HG03432 (cell line): Measurements from ENCODE around the gene NAGLU.
A peak's percentile ranks its signal among the peaks of the same experiment; 100 is the strongest.

ENCODE experiments used
- ATAC-seq: cut with Tn5 transposase; IDR thresholded peaks from one replicate; pipeline ENCODE4 v1.9.1; 2021; ENCODE audit warnings: mild to moderate bottlenecking, moderate library complexity; ENCODE audit not compliant: unreplicated experiment

NAGLU gene

DNA sequence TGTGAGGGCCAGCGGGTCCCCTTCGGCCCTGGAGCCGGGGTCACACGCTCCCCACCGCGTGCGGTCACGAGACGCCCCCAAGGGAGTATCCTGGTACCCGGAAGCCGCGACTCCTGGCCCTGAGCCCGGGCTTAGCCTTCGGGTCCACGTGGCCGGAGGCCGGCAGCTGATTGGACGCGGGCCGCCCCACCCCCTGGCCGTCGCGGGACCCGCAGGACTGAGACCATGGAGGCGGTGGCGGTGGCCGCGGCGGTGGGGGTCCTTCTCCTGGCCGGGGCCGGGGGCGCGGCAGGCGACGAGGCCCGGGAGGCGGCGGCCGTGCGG, at the start of gene NAGLU:
NAGLU (plus strand) TSS at position 194 of the 324 bp plus-strand sequence; CDS start at position 226, 32 bp downstream.
- peak; percentile 80 for ATAC-seq

DNA sequence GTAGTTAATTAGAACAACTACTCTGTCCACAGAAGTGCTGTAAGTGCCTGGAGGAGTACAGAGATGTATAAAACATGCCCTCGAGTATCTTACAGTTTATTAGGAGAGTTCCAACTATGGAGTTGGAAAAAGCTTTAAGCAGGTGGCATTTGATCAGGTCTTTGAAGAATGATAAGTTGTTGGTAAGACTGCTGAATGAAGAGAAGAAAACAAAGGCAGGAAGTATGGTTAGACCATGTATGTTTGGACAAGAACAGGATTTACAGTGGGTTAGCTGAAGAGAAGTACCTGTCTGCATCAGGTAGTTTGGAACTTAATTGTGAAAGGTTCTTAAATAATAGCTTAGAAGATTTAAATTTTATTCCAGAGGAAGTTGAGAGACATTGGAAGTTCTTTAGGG, 48.0 kb upstream of the NAGLU start:
- ATAC-seq: no peak

GRCh38 chr17:42493319-42493718, 42.7 kb upstream of the NAGLU start:
- ATAC-seq: no peak

DNA sequence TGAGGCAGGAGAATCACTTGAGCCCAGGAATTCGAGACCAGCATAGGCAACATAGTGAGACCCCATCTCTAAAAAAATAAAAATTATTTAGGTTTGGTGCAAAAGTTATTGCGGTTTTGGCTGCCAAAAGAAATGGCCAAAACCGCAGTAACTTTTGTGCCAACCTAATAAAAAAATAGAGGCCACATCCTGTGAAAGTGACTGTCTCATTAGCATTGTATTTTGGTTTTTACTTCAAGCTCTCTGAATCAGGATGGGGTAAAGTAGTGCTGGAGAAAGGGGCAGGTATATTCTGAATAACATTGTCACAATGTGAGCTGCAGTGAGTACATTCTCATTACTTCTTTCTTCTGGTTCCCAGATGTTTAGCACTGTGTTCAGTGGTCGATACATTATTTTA, 41.4 kb upstream of the NAGLU start:
- ATAC-seq: no peak

- ATAC-seq: no peak
Observed at GRCh38 chr17:42498828-42499227, 37.2 kb upstream of the NAGLU start.

DNA sequence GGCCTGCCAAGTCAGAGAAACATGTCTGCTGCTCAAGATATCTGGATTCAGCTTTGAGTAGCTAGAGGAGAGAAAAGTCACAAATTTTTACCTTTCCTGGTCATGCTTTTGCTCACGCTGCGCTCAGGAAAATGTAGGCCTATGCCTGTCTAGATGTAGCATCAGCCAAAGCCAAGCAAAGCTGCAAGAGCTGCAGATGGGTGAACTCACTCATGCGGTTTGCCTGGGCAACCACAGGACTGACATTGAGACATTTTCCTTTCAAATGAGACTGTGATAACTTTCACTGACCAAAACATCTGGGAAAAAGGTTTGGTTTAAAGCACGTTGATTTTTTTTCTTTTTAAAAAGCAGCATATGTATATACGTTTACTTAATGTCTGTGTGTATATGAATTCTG, 34.0 kb upstream of the NAGLU start:
- no peak for ATAC-seq

DNA sequence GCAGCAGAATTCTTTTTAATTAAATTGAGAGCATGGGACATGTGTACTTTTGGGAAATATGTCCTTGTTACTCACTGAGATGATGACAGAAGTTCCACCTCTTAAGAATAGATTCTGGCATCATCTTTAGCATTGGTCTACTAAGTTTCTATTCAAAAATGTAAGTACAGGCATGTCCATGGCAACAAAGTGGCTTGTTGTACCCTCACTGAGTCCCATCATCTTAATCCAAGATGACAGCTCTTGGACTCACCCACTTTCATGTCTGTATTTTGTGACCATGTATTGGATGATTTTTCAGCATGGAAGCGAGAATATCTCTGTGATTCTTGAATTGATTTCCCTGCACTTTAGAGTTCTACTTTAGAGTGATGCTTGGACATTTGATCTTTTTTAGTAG, 33.1 kb upstream of the NAGLU start:
- ATAC-seq: no peak

GRCh38 chr17:42507671-42508070, 28.4 kb upstream of the NAGLU start:
- no peak for ATAC-seq

DNA sequence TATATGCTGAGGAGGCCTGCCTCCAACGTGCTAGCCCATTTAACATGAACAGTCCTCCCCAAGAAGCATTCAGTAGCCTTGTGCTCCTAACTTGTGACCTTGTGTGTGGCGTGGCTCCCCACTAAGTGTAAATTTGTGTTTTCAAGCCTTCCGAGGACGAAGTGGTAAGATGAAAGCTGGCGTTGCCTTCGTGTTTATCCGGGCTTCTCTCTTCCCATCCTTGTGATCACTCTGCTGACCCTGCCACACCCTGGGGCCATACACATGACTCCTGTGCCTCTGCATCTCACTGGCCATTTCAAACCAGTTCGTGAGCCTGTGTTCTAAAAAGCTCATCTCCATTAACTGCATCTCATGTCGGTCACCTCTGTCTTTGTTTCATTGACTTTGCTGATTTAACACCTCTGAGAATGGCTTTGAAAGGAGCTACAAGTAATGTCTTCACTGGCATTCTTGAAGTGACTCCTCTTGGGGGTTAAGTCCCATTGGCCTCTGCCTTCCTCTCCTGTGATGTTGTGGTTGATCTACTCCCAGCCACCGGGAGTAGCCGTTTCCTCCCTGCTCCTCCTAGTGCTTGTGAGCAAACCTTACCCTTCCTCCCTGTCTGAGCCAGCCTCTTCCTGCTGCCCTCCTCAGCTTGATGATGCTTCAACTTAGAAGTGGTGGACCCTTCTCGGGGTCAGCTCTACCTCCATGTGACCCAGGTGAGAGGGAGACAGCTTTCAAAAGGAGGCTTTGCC, 27.4 kb upstream of the NAGLU start:
- ATAC-seq: no peak

GRCh38 chr17:42509409-42509808, 26.6 kb upstream of the NAGLU start:
- ATAC-seq: no peak

DNA sequence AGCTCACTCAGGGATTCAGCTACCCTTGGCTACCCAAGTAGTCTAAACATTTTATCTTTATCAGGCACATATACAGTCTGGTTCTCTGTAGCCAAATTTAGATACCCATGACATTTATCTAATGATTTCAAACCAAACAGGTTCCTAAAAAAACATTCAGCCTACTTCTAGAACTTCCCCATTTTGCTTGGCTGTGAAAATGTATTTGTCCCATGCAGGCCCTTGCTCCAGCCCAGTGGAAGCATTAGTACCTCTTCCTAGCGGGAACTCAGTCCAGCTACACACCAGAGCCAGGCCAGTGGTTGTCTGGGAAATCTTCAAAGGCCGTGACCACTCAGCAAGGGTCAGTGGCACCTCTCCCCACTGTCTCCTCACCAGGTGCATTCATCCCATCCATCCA, 26.2 kb upstream of the NAGLU start:
- no peak for ATAC-seq

DNA sequence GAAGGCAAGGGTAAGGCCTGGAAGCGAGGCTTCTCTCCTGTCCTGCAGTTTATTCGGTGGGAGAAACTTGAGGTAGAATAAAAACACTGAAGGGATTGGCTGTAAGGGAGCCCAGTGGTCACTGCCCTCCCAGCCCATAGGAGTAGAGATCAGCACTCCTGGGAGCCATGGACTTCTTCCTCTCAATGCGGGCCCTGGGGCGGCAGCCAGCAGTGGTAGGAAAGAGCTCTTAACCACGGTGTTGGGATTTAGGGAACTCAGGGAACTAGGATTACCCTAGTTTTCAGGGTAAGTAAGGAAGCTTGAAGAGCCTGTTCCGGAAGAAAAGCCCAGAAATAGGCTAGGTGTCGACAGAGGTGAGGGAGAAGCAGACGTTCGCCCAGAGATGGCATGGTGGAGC, 23.8 kb upstream of the NAGLU start:
- ATAC-seq: no peak

GRCh38 chr17:42512733-42513251, 23.2 kb upstream of the NAGLU start:
- no peak for ATAC-seq

- ATAC-seq: no peak
Observed at GRCh38 chr17:42513686-42514085, 22.4 kb upstream of the NAGLU start.

GRCh38 chr17:42514279-42514678, 21.8 kb upstream of the NAGLU start:
- ATAC-seq: no peak

GRCh38 chr17:42514867-42515266, 21.2 kb upstream of the NAGLU start:
- no peak for ATAC-seq

DNA sequence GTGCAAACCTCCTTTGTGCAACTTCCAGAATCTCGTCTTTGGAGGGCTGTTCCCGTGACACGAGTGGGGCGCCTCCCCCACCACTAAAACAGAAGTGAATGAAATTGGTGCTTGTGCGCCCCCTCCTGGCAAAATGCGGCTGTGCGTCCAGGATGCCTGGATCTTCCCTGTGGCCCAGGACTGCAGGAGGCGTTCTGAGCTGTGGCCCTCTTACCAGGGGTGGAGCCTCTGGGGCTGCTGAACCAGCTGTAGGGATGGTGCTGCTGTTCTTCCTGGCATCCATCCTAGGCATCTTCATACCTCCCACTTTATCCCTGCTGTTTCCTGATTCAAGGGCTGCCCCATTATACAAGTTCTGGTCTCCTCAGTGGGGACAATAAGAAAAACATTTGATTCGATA, 18.5 kb upstream of the NAGLU start:
- ATAC-seq: no peak

GRCh38 chr17:42518046-42518754, 17.8 kb upstream of the NAGLU start:
- no peak for ATAC-seq

DNA sequence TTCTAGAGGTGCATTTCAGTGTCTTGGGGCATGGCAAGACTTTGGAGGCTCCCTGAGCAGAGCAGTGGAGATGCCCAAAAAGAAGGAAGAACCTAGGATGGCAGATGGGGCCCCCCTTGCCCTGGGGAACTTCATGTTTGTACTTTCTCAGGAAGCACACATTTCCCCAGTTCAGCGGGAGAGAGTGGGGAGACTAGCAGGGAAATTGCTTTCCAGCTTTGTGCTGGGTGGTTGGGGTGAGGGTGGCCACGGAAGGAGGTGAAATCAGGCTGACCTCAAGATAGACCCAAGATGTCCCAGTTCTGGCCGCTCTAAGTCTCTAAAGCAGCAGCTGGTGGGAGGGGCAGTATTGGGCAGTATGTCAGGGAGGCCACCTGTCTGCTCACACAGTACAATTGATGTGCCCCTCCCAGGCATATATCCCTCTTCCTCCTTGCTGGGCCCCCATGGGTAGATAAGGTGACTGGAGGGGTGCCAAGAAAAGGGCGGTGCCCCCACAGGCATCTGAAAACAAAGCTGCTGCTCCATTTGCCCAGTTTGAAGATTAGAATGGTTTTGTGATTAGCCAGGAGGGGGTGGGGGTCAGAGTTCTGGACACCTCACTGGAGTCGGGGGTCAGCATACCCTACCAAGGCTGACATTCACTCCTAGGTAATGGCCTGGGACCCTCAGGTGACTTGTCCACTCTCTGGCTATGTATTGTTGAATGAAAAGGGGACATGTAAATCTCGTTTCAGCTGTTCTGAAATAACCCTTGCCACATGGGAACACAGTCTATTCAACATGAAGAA, 17.1 kb upstream of the NAGLU start:
- ATAC-seq: no peak

GRCh38 chr17:42519546-42520491, 16.2 kb upstream of the NAGLU start:
- no peak for ATAC-seq

- no peak for ATAC-seq
Observed at GRCh38 chr17:42520540-42520951, 15.5 kb upstream of the NAGLU start.
